T-helper 2 cell treated with Interferon-gamma antibody and Interleukin-4, amounts not matched to agents 100 ng/mL and 5 ng/mL, for 36 hours (primary cell): ENCODE results near the gene CELF2. TPM values are rescaled to one million over a fixed set of nuclear protein-coding genes. Genes with fewer than 3 reads are reported as not detected.

Source experiments
- intact Hi-C: fragments of 100-400 bp; cut with micrococcal nuclease; formaldehyde crosslinking; loops from one replicate; pipeline ENCODE4 v1.15.1; 2023
- total RNA-seq: library from RNA; stranded (reverse); gene quantifications from 2 replicates; pipeline ENCODE4 v1.2.3, GENCODE V29; 2022

The CELF2 gene
- total RNA-seq, 1 donor from 2014 or later: 152 TPM

GRCh38 chr10:11004144-11005077 lies 13.3 kb upstream of the CELF2 start:
- intact Hi-C loops: no loop called here

- intact Hi-C loops: no loop called here
Observed at GRCh38 chr10:11005725-11006427, 11.8 kb upstream of the CELF2 start.

GRCh38 chr10:11006428-11006825 lies 11.2 kb upstream of the CELF2 start:
- intact Hi-C loops: no loop called here

- intact Hi-C loops: no loop called here
Observed at GRCh38 chr10:11007476-11008020, 10.1 kb upstream of the CELF2 start.

- intact Hi-C loops: loop anchor here (10.0 kb wide), 1 partner anchor 265 kb away; no protein-coding TSS in a partner anchor
Observed at GRCh38 chr10:11009471-11010308, 8.0 kb upstream of the CELF2 start.

- intact Hi-C loops: loop anchor here (10.0 kb wide), 1 partner anchor 264 kb away; no protein-coding TSS in a partner anchor
Observed at GRCh38 chr10:11010582-11010981, 7.1 kb upstream of the CELF2 start.

GRCh38 chr10:11011436-11011835 lies 6.2 kb upstream of the CELF2 start:
- intact Hi-C loops: loop anchor here (10.0 kb wide), 1 partner anchor 263 kb away; no protein-coding TSS in a partner anchor

- intact Hi-C loops: loop anchor here (10.0 kb wide), 1 partner anchor 263 kb away; no protein-coding TSS in a partner anchor
Observed at GRCh38 chr10:11011984-11012383, 5.7 kb upstream of the CELF2 start.

- intact Hi-C loops: loop anchor here (10.0 kb wide), 1 partner anchor 262 kb away; no protein-coding TSS in a partner anchor
Observed at GRCh38 chr10:11012421-11013295, 5.0 kb upstream of the CELF2 start.

GRCh38 chr10:11013836-11014235 lies 3.8 kb upstream of the CELF2 start:
- intact Hi-C loops: loop anchor here (10.0 kb wide), 1 partner anchor 261 kb away; no protein-coding TSS in a partner anchor

- intact Hi-C loops: loop anchor here (5.0 to 10.0 kb wide), 2 partner anchors 152 to 260 kb away; no protein-coding TSS in a partner anchor
Observed at GRCh38 chr10:11014671-11015445, 2.8 kb upstream of the CELF2 start.

GRCh38 chr10:11015446-11015934 lies 2.2 kb upstream of the CELF2 start:
- intact Hi-C loops: loop anchor here (5.0 to 10.0 kb wide), 2 partner anchors 152 to 259 kb away; no protein-coding TSS in a partner anchor

GRCh38 chr10:11017000-11017569 lies 587 bp upstream of the CELF2 start:
- intact Hi-C loops: loop anchor here (5.0 to 10.0 kb wide), 2 partner anchors 150 to 258 kb away; no protein-coding TSS in a partner anchor

- intact Hi-C loops: loop anchor here (5.0 to 10.0 kb wide), 2 partner anchors 149 to 256 kb away; no protein-coding TSS in a partner anchor
Observed at GRCh38 chr10:11018432-11018841, 765 bp downstream of the CELF2 start.

GRCh38 chr10:11018855-11019631 lies 1.4 kb downstream of the CELF2 start:
- intact Hi-C loops: loop anchor here (5.0 to 10.0 kb wide), 2 partner anchors 148 to 256 kb away; no protein-coding TSS in a partner anchor

GRCh38 chr10:11019724-11020547 lies 2.3 kb downstream of the CELF2 start:
- intact Hi-C loops: loop anchor here (5.0 to 10.0 kb wide), 2 partner anchors 147 to 255 kb away; no protein-coding TSS in a partner anchor
